GM19043 (cell line): Measurements from ENCODE around the gene ODC1.

Experiments used
- ATAC-seq: cut with Tn5 transposase; IDR thresholded peaks from one replicate; pipeline ENCODE4 v1.9.1; 2021; ENCODE audit warnings: low read depth; ENCODE audit not compliant: unreplicated experiment

Gene ODC1

GRCh38 chr2:10435820-10436204, 12.3 kb downstream of the ODC1 start:
- ATAC-seq = no peak

DNA sequence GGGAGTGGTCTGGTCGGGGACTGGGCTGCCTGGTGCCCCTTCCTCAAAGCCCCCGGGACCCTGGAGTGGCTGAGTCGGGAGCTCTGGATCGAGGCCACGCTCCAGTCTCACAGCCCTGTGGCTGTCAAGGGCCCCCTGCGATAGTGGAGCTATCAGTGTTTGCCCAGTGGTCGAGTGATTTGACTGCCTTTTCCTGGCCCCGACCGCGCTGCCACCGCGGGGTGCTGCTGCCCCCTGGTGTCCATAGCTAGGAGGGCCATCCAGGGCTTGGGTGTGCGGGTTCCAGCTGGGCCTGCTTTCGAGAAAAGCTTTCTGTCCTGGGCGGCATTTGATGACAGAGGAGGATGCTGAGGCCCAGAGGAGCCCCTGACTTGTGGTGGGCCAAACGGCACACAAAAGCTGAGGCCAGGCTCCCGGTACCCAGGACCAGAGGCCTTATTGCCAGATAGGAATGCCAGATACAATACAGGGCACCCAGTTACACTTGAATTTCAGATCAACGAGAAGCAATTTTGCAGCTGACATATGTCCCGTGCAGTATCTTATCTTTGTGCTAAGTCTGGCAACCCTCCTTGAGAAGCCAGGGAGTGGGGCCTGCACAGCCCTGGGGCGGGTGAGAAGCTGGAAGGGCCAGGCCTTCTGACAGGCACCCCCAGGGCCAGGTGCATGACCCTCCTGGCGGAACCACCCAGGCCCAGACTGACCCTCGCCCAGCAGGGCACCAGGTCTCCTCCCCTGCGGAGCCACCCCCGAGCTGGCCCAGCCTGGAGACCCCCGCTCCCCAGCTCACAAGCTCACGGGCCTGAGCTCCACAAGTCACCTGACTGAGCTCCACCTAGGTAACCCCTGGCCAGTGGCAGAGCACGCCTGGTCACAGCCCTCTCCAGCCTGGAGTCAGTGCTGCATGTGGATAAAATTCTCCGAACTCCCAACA, 13.0 kb downstream of the ODC1 start:
- ATAC-seq = peak; percentile 53

- no peak for ATAC-seq
These were observed 13.9 kb downstream of the ODC1 start for GRCh38 chr2:10433947-10434885.

DNA sequence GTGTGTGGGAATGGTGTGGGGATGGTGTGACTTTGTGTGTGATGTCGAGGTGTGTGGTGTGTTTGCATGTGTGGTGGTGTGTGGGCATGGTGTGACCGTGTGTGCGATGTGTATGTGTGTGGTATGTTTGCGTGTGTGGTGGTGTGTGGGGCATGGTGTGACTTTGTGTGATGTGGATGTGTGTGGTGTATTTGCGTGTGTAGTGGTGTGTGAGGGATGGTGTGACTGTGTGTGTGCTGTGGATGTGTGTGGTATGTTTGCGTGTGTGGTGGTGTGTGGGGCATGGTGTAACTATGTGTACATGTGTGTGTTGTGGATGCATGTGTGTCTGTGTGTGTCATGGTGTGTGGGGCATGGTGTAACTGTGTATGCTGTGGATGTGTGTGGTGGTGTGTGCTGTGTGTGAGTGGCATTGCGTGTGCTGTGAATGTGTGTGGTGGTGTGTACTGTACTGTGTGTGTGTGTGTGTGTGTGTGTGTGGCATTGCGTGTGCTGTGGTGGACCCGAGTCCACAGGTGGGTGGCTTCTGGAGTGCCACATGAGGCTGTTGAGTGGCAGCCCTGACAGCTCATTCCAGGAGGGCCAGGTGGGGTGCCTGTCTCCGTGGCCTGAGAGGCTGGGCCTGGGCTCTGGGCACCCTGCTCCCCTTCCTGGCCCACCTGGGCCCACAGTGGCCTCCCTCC, 14.7 kb downstream of the ODC1 start:
- no peak for ATAC-seq

DNA sequence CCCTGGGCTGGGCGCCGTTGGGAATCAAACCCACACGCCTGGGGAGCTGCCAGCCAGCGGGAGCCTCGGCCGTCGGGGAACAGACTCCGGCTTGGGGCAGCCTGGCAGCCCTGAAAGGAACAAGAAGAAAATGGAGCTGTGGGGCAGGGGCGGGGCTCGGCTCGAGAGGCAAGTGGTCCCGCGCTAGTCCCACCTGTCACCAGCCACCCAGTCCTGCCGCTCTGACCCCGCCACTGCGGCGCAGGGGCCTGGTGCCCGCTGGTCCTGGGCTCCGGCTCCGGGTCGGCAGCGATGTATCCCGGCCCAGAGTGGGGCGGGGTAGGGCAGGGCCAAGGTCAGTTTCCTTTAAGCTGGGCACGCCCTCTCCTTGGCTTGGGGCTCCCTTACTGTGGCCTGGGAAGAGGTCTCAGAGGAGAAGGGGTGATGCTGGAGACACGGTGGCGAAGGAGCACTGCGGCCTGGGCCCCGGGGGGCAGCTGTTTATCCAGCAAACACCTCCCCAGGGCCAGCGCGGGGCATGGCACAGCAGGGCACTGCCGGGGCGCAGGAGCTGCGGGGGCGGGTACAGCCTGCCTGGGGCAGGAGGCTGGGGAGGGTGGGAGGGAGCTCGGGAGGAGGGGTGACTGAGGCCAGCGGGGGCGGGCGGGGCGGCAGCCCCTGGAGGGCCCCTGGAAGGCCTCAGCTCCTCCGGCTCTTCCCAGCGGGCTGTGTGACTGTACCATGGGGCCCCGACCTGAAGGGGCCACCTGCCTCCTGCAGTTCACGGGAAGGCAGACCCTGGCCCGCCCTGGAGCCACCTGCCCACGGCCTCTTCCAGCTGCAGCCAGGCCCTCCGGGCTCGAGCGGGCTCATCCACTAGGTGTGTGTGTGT, 15.6 kb downstream of the ODC1 start:
- no peak for ATAC-seq

DNA sequence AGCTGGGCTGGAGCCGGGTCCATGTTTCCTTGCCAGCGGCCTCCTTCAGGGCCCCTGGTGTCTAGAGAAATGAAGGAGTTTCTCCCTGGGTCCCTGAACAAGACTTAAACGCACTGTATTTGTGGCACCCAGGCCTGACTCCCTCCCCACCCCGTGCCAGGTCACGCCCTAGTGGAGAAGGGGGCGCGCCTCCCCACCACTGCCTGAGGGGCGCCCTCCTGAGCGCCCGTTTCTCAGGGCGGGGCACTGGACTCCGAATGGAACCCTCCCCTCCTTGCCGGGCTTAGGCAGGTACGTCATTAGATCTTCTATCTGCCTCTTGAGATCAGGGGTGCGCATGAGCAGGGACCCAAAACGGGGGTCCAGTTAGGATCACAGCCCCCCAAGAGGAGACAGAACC, 16.3 kb downstream of the ODC1 start:
- ATAC-seq = no peak

GRCh38 chr2:10430886-10431622, 17.1 kb downstream of the ODC1 start:
- ATAC-seq = no peak

DNA sequence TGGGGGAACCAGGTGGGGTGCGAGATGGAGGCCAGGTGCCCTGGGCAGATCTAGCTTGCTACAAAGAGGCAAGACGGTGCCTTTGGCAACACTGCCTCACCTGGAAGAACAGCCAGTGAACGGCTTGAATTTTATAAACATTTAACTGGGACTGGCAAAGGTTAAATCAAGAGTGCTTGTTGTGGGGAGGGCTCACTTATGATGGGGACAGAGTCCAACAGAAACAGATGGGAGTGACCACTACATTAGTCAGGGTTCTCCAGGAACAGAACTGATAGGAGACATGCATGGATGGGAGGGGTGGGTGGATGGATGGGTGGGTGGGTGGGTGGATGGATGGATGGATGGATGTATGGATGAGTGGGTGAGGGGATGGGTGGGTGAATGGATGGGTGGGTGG, 19.2 kb downstream of the ODC1 start:
- ATAC-seq = no peak

DNA sequence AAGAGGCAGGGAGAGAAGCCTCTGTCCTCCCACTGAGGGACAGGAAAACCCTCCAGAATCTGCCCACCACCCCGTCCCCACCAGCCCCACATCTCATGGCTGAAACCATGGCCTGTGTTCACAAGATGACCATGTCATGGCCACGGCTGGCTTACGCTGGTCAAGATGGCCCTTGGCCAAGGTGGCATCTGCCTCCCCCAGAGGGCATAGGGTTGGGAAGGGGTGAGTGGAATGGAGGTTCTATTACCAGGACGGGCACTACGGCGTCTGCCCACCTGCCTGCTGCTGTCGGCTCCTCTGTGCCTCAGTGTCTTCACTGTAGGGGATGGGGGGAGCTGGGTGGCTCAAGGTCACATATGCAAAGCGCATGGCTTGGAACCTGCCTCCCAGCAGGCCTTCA, 19.8 kb downstream of the ODC1 start:
- no peak for ATAC-seq

- no peak for ATAC-seq
These were observed 20.5 kb downstream of the ODC1 start for GRCh38 chr2:10427618-10427949.

- no peak for ATAC-seq
These were observed 21.2 kb downstream of the ODC1 start for GRCh38 chr2:10426726-10427617.

DNA sequence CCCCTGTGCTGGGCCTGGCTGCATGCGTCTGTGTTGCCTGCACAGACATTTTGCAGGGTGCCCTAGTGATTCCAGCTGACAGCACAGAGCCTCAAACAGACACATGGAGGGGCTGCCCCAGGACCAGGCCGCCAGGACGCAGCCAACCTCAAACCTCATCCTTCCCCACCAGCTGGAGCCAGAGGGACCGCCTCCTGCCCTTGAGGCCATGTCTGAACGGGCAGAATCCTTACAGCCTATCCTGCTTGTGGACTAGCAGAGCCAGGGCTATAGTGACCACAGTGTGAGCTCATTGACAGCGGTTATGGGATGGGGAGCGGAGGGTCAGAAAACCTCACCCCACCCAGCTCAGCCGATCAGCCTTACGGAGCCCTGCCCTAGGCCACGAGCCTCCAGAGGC, 22.4 kb downstream of the ODC1 start:
- ATAC-seq = no peak

DNA sequence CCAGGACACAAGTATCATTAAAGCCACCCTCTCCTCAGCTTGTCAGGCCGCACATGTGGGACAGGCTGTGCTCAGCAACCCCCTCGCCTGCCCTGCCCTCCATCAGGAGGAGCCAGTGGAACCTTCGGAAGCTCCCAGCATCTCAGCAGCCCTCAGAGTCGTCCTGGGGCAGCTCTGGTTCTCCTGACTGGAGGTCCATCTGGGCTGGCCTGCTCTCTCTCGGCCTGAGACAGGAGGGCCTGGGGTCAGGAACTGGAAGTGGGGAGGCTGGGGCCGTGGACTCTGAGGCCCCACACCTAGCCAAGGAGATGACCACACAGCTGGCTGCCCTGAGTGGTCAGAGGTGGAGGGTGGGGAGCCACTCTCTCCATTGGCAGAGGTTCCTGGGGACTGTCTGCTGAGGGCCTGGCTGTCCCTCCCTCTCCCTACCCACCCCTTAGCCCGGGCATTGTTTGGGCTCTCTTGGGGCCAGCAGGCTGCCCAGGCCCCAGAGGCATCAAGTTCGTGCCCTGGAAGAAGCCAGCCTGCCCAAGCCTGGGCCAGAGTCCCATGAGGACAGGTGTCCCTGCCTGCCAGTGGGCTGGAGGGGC, 23.1 kb downstream of the ODC1 start:
- no peak for ATAC-seq

- no peak for ATAC-seq
These were observed 24.1 kb downstream of the ODC1 start for GRCh38 chr2:10424051-10424450.

DNA sequence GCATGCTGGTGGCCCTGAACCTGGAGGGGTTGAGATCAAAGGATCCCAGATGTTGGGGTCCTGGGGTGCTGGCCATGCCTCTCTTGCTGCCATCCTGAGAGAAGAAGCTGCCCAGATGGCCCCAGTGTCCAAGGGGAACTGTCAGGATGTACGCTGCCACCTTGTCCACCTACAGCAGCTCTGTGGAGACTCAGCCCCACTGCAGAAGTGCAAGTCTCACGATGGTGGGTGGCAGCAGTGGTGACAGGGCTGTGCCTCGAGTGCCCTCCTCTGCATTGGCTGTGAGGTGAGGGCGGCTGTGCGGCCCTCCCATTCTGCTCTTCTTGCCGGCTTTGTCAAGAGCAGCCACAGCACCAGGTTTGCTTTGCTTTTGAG, 24.7 kb downstream of the ODC1 start:
- ATAC-seq = no peak

DNA sequence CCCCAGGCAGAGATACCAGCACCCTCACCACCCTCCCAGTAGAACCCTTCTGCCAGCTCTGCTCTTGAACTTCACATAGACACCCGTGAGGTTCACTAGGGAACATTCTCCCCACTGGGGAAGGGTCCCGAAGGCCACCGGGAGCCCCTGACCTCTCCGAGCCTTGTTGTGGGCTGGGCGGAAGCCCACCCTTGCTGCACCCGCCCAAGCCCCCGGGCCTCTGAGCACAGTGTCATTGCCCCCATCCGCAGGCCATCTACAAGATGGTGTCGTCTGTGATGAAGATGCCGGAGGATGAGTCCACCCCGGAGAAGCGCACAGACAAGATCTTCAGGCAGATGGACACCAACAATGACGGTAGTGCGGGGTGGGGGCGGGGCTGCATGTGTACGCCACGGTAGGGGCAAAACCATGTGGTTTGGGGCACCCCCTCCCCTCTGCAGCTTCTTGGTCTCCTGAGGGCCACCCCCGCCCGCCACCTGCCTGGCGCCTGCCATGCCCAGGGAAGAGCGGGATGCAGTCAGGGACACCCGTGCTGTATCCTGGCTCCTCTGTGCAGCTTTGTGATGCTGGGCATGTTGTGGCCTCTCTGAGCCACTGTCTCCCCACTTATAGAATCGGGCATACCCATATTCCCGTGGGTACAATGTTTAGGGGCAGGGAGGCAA, 25.3 kb downstream of the ODC1 start:
- no peak for ATAC-seq

DNA sequence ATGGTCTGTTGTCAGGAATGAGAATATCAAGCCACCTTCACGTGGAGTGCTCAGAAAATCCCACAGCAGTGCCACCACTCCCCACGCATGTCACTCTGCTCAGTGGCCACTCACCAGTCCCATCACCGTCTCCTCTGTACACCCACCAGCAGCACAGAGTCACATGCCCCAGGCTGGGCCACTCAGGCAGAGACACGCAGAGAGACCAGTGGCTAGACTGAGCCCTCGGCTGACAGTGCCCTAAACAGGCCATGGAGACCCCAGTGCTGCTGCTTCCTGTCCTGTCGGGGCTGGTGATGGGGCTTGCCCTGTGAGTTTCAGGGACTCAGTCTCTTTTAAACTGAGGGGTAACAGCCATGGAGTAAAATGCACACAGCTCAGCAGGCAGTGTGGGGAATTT, 25.9 kb downstream of the ODC1 start:
- ATAC-seq = no peak
